Activated gamma-delta T cell (primary cell): ENCODE measurements around the gene DEDD2.
"Not testable (repeated sequence)": the region's sequence is repeated elsewhere in the genome, so short reads cannot be mapped to it uniquely, and the experiment has no call there.

Experiments
- DNase-seq: peaks from one replicate; lab custom pipeline; 2025; lab: John Stamatoyannopoulos, UW
- total RNA-seq, 2 donors: gene quantifications; one replicate each; lab custom pipeline; 2026; lab: John Stamatoyannopoulos, UW

Gene DEDD2, protein sequence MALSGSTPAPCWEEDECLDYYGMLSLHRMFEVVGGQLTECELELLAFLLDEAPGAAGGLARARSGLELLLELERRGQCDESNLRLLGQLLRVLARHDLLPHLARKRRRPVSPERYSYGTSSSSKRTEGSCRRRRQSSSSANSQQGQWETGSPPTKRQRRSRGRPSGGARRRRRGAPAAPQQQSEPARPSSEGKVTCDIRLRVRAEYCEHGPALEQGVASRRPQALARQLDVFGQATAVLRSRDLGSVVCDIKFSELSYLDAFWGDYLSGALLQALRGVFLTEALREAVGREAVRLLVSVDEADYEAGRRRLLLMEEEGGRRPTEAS
- total RNA-seq: 42.0 to 46.2 reads per million in 2 donors

DNA sequence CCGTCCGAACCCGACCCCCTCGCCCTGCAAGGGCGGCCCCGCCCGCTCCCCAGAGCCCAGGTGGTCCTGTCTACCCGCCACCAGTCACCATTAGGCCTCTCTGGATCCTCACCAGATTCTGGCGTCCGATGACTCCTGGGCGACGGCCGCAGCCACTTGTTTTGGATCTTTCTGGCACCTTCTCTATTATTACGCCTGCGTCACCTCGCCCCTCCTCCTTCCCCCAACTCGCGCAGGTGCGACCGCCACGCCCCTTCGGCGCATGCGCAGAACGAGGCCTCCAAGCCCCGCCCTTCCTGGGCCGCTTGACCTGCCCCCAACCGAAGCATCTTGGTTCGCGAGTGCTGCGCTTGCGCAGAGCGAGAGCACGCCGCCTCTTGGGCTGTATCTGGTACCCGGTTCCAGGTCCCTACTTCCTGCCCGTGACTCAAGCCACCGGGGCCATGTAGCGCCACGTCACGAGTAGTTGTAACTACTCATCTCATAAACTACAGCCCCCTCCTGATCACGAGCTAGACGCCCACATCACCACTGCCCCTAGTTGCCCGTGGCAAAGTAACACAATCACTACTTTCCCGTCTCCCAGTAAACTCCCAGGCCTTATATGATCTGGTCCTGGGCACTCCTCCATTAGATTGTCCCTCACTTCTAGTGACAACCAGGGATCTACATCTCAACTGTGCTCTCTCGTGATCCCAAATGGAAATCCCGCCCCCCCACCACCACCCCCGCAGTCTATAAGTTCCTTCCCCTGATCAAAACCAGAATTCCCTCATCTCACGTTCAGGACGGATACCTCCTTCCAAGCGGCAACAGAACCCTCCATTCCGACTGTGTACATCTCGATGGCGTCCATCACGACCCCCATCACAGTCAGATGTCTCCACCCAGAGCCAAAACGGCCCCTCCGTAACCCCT lies at the start of gene DEDD2:
TSS of gene DEDD2 (minus strand) at position 158 of the 918 bp plus-strand sequence. CDS start 670 bp downstream, outside the sequence.
- peak; percentile 100 for DNase-seq

DNA sequence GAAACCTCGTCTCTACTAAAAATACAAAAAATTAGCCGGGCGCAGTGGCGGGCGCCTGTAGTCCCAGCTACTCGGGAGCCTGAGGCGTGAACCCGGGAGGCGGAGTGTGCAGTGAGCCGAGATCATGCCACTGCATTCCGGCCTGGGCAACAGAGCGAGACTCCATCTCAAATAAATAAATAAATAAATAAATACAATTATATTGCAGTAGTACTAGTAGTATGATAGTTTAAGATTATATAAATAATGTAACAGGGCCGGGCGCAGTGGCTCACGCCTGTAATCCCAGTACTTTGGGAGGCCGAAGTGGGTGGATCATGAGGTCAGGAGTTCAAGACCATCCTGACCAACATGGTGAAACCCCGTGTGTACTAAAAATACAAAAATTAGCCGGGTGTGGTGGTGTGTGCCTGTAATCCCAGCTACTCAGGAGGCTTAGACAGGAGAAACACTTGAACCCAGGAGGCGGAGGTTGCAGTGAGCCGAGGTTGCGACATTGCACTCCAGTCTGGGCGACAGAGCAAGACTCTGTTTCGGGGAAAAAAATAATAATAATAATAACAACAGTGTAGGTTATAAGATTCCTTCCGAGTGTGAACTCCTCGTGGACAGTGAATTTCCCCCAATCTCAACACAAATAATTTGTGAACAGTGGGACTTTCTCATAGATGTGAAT lies 49.6 kb upstream of the DEDD2 start:
- not testable (repeated sequence) for DNase-seq

DNA sequence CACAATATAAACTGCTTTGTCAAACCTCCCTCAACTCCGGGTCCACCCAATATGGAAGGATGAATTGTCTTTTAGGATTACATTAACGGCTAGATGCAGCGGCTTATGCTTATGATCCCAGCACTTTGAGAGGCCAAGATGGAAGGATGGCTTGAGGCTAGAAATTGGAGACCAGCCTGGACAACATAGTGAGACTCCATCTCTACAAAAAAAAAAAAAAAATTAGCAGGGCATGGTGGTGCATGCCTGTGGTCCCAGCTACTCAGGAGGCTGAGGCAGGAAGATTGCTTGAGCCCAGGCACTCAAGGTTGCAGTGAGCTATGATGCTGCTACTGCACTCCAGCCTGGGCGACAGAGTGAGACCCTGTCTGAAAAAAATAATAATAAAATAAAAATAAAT lies 48.6 kb upstream of the DEDD2 start:
- not testable (repeated sequence) for DNase-seq

DNA sequence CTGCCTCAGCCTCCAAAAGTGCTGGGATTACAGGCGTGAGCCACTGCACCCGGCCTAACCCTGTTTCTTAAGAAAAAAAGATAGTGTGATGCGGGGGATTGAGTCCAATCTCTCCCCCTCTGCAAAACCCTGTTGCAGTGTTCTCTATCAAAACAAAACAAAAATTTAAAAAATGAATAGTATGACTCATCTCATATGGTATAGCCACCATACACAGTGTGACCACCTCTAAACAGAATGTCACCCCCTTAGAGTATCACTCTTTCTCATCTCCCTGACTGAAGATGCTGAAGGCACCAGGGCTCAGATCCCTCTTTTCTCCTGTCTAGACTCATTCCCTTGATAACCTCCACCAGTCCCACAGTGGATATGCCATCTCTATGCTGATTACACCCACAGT lies 44.3 kb upstream of the DEDD2 start:
- no peak for DNase-seq

DNA sequence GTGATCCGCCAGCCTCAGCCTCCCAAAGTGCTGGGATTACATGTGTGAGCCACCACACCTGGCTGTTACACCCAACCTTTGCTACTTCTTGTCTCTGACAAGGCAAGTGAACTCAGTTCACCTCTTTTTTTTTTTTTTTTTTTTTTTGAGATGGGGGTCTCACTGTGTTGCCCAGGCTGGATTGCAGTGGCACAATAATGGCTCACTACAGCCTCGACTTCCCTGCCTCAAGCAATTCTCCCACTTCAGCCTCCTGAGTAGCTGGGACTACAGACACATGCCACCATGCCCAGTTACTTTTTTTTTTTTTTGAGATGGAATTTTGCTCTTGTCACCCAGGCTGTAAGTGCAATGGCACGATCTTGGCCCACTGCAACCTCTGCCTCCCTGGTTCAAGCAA lies 40.4 kb upstream of the DEDD2 start:
- not testable (repeated sequence) for DNase-seq

DNA sequence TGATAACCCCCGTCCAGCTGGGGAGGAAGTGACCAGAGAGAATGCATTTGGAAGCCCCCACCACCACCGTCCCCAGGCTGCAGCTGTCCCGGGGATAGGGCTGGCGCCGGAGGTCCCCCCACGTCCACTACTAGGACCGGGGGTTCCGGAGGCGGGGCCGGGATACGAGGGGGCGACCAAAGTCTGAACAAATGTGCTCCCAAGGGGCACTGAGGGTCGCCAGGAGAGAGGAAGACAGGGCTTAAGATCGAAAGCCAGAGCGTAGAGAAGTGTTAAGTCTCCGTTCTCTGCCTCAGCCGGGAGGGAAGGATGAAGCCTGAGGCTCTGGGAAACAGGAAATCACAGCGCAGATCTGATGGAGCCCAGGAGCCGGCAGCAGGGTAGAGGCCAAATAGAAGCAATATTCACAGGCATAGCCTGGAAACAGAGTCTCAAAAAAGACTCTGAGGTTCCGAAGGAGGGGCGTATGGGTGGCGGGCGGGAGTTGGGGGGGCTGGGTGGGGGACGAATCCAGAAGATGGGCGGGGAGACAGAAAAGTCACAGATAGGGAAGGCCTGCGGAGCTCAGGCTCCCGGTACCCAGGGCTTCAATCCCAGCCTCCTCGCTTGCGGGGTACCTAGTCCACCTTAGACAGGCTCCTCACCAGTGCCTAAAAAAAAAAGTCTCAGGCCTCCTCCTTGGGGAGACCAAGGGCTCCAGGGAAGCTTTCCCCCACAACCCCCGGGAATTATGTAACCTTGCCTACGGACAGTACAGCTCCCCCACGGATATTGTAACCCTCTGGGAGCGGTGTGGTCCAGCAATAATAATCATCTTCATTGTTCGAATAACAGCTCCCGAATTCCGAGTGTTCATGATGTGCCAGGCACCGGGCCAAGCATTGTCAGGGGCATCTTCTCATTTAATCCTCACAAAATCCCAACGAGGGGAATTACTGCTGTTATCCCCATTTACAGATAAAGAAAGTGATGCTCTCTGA lies 38.6 kb upstream of the DEDD2 start:
- no peak for DNase-seq

DNA sequence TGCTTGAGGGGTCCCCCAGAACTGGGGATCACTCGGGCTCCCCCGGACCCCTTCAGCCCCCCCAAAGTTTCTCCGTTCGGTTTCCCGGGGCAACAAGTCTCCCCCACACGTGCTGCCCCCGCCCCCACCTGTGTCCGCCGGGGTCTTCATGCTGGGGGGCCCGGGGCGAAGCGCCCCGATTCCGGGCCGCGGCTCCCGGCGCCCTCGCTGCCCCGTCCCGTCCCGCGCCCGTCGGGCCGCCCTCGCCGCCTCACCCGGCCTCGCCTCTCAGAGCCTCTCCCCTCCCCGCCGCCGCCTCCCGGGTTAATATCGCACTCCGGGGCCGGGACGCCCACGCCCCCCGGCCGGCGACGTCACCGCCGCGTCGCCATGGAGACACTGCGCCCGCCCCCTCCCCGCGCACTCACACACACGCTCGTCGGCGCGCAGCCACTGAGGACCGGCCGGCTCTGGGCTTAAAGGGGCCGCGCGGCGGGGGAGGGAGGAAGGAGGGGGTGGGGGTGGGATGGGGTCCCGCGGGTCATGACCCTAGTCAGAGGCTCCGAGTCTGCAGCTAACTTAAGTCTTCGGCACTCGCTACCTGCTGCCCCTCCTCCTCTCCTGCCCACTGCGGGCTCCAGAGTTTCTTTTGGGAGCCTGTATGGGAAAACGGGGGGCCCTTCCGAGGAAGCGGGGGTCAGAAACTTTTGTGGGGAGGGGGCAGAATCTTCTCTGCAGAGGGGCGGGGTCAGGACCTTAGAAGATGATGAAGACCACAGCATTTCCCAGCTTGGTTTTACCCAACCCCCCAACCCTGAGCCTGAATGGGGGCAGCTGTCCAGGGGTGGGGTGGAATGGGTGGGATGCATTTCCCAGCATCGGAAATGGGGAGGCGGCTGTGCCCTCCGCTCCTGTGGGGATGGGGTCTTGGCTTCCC lies 37.6 kb upstream of the DEDD2 start, which contains the start of gene ERF:
TSS of gene ERF (minus strand) at position 279 of the 916 bp plus-strand sequence. CDS start at position 150, 129 bp downstream.
- peak; percentile 94 for DNase-seq

DNA sequence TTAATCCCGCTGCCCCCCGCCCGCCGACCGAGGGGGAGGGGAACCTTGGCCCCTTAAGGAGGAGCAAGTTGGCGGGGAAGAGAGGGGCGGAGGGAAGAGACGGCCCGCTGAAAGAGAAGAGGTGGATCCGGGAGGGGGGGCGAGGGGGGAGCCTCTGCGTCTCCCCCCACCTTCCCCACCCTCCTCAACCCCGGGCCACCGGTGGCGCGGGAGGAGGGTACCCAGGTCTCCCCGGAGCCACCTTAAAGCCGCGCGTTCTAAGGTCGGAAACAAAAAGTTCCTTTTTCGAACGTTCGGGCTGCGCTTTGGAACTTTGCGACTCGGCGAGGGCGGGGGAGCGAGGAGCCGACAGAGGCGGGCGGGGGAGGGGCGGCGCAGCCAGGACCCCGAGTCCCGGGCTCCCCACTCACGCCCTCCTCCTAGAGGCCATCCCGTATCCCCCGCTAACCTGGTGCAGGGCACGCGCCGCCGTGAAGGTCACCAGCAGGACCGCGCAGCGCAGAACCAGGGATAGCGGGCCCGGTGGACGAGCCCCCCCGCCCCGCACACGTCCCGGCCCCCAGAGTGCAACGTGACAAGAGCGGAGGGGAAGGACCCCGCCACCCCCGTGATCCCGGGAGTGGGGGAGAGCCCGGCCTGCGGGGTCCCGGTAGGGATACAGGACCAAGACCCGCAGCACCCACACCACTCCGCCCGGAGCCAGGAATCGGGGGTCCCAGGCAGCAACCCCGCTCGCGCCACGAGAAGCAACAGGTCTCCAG lies 36.8 kb upstream of the DEDD2 start:
- DNase-seq: peak; percentile 56

DNA sequence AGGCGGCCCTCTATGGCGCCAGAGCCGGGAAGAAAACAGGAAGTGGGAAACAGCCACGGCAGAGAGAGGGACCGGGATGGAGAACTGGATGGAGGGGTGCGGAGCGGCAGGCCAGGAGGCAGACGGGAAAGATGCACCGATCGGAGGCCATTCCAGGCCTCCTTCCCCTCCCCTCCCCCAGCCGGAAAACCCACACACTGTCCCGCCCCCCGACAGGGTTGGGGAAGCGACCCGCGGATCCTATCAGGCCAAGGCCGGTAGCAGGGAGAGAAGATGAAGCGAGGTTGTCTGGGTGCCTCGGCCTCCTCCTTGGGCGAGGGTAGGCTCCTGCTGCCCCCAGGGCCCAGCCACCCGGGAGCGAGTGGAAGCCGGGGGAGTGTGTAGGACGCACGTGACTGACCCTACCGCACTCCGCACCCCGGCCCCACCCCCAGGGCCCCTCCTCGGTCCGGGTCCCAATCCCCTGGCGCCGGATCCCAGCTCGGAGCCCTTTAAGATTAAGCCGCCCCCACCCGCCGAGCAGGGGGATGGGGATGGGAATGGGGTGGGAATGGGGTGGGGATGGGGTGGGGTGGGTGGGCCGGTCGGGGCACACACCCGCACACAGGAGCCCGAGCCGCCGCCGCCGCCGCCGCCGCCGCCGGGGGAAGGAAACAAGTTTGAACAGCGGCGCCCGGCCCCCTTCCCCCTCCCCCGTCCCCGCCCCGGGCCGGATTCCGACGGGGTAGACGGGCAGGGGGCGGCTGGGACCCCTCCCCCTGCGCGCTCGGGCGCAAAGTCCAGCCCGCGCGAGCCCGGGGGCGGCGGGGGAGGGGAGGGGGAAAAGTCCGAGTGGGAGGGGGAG lies 36.0 kb upstream of the DEDD2 start:
- DNase-seq: peak; percentile 59

DNA sequence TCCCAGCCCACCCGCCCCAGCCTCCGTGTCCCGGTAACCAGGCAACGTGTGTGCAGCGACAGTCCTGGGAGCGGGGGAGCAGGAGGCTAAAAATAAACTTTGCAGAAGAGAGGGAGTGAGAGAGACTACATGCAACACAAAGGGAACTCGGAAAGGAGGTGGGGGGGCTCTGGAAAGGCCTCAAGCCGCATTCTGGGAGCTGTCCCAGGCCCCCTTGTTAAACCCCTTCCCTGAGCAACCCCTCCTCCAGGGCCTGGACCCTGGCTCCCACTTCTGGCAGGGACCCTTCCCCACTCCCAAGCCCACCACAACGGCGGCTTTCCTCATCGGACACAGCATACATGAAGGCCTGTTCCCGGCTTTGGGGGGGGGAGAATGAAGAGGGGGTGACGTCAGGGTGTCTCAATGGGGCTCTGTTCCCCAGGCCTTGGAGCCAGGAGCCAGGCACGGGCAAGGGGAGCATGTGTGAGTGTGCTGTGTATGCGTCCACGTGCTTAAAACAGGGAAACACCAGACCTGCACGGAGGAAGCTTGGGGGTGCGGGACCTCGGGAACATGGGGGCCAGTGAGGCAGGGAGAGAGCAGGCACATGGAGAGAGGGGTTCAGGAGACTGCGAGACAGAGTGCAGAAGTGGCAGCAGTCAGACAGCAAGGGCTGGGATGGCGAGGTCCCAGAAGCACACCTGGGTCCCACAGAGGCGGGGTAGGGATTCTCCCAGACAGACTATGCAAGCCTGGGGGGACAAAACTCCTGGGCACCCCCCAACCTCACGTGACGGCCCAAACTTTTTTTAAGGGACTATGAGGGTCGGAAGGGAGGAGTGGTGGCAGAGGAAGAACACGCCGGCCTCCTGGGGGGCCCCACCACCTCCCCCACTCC lies 35.1 kb upstream of the DEDD2 start:
- no peak for DNase-seq

DNA sequence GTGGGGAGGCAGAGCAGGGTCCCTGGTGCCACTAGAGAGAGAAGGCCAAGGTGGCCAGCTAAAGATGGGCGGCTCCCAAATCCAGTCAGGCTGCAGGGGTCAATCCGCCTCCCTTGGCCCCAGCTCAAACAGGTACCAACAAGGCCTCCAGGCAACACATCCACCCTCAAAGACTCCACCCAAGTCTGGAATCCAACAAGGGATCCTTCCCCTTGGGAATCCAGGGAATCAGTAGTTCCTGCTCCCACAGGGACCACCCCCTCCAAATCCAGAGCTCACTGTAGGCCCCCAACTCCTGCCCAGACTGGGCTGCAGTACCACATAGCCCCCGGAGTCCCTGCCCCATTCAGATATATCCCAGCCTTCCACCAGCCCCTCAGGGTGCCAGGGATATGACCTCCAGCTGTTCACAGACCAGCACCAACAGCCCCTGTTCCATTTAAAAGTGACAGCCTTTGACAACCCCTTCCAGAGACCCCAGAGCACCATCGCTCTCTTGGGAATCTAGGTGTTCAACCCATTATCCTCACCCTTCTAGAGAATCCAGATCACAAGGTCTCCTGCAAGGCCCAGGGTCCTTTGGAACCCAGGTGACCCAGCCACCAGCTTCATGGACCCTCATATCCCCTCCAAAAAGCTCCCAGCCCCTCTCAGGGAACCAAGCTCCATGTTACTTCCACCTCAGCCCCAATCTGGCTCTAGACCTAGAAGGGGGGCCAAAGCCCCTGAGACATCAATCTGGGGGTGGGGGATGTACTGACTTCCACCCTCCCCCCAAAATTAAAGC lies 34.3 kb upstream of the DEDD2 start:
- no peak for DNase-seq

DNA sequence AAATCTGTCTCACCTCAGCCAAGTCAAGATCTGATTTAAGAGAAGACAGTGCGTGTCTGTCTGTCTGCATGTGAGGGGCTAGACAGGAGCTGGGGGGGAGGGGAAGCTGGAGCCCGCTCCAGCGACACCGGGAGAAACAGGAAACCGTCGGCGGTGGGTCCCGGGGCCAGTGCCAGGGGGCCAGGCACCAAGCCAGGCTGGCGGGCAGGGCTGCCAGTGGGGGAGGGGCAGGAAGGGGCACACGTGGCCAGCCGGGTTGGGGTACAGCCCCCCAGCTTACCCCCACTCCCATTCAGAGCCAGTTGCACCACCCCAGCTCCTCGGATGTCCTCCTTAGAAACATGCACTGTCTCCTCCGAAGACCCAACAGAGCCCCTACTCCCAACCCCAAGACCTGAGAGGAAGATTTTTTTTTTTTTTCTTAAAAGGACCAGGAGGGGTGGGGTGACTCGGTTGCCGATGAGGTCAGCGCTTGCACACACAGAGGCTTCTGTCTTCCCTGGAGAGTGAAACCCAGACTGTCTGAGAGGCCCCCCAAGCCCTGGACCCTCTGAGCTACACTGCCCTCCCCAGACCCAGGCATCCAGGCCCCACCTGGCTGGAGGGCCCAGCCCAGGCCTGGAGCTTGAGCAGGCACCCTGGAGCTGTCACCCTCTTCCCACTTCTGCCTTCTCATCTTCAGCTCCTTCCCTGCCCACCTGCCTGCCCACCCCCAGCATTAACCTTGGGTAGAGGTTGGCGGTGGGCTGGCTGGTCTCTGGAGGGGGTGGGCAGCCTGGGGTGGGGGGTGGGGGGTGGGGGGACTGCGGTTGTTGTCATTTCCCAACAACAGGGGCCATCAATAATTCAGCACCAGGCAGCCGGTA lies 33.4 kb upstream of the DEDD2 start:
- DNase-seq: no peak

DNA sequence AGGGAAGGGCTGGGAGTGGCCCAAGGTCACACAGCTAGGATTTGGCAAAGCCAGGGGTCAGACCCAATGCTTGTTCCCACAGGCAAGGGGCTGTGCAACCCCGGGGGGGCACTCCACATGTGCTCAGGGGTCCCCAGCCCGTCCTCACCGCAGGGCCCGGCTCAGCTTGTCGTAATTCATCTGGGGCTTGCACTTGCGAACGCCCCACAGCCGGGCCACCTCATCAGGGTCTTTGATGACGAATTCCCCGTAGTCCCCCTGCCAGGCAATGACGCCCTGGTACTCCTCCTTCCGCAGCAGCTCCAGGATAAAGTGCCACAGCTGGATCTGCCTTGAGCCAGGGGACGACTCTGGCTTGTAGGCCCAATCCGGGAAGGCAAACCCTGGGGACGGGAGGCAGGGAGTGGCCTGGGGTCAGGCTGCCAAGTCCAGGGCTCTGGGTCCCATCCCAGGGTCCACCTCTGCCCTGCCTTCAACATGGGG lies 32.7 kb upstream of the DEDD2 start:
- DNase-seq: no peak

DNA sequence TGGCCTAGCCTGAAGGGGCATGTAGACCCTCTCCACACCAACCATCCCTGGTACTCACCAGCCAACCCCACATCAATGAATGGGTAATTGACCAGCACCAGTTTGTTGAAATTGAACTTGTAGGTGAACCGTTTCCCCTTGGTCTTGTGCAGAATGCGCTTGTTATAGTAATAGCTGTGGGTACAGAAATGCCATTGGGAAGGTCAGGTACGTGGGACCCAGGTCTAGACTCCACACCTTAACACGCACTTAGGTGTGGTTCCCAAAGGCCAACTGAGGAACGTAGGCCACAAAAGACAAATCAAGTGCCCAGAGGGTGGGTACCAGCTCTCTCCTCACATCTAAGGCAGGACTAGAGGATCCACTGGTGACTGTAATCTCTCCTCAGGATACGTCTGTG lies 32.3 kb upstream of the DEDD2 start:
- DNase-seq: no peak

DNA sequence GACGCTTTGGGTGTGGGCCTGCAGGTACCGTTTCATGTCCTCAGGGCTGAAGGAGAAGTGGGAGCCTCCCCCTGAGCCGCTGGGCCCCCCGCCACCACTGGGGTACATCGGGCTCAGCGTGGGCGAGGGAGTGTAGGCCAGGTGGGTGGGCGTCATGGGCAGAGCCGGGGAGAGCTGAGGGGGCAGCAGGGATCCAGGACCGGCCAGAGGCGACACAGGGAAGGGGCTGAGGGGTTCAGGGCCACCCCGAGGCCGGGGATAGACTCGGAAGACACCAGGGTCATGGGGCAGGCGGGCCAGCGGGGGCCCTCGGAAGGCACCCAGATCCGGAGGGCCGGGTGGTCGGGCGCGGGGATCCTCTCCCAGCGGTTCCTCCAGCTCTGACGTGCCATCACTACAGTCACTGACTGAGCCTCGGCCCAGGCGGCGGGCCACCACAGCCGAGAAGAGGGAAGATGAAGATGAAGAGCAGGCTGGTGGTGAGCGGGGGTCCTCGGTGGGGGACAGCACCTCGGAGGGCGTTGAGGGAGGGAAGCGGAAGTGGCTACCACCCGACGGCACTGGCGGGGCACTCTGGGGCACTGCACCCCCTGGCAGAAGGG lies 31.8 kb upstream of the DEDD2 start:
- no peak for DNase-seq
